Adipocyte (in vitro differentiated cells): ENCODE measurements around the gene SPIB.
"Not testable (repeated sequence)": the region's sequence is repeated elsewhere in the genome, so short reads cannot be mapped to it uniquely, and the experiment has no call there.

Experiments used
- DNase-seq: peaks from one replicate; pipeline ENCODE4 v3.0.0-alpha.2; 2015; ENCODE audit warnings: low read depth
- H3K27me3 ChIP-seq: replicated peaks from 2 replicates; pipeline ENCODE4 v1.7.0; 2013; ENCODE audit warnings: mild to moderate bottlenecking, low read length, moderate library complexity; ENCODE audit not compliant: control insufficient read depth, insufficient read depth
- H3K36me3 ChIP-seq: 2 replicates; pipeline ENCODE4 v1.7.0; 2013; ENCODE audit warnings: low read length, mild to moderate bottlenecking, moderate library complexity; ENCODE audit not compliant: control insufficient read depth, insufficient read depth, severe bottlenecking
- H3K4me1 ChIP-seq: 2 replicates; pipeline ENCODE4 v1.7.0; 2013; ENCODE audit warnings: mild to moderate bottlenecking, low read length, moderate library complexity; ENCODE audit not compliant: control insufficient read depth, insufficient read depth
- H3K4me3 ChIP-seq: 2 replicates; pipeline ENCODE4 v1.7.0; 2013; ENCODE audit warnings: mild to moderate bottlenecking, low read length, moderate library complexity
- H3K9ac ChIP-seq: 2 replicates; pipeline ENCODE4 v1.7.0; 2013; ENCODE audit warnings: mild to moderate bottlenecking, low read length, moderate library complexity
- H3K9me3 ChIP-seq: 2 replicates; pipeline ENCODE4 v1.7.0; 2013; ENCODE audit warnings: mild to moderate bottlenecking, low read length, moderate library complexity; ENCODE audit not compliant: control insufficient read depth

Gene SPIB

GRCh38 chr19:50465986-50466705, 47.4 kb downstream of the SPIB start:
- no peaks in the 10 kb centered on the region for H3K4me1 ChIP-seq
- no peak for DNase-seq
- peaks cover 10% of the 10 kb centered on the region for H3K27me3 ChIP-seq
- no peaks in the 10 kb centered on the region for H3K9me3 ChIP-seq
- no peak overlapping the region for H3K9ac ChIP-seq
- H3K36me3 ChIP-seq, result no peaks in the 10 kb centered on the region
- no peak overlapping the region for H3K4me3 ChIP-seq

GRCh38 chr19:50466706-50467039, 47.9 kb downstream of the SPIB start:
- Histone ChIP-seq H3K9me3 (no peaks in the 10 kb centered on the region), H3K9ac (no peak overlapping the region), H3K27me3 (peaks cover 10% of the 10 kb centered on the region), H3K4me1 (no peaks in the 10 kb centered on the region), H3K4me3 (no peak overlapping the region), H3K36me3 (no peaks in the 10 kb centered on the region)
- DNase-seq, result no peak

- DNase-seq, result no peak
- peaks cover 10% of the 10 kb centered on the region for H3K27me3 ChIP-seq
- H3K4me1 ChIP-seq, result no peaks in the 10 kb centered on the region
- no peak overlapping the region for H3K4me3 ChIP-seq
- no peaks in the 10 kb centered on the region for H3K9me3 ChIP-seq
- H3K9ac ChIP-seq, result no peak overlapping the region
- no peaks in the 10 kb centered on the region for H3K36me3 ChIP-seq
These were observed 48.8 kb downstream of the SPIB start for GRCh38 chr19:50467566-50467965.

GRCh38 chr19:50468818-50469217, 50.1 kb downstream of the SPIB start:
- H3K36me3 ChIP-seq, result no peaks in the 10 kb centered on the region
- H3K27me3 ChIP-seq, result peaks cover 10% of the 10 kb centered on the region
- H3K9ac ChIP-seq, result no peak overlapping the region
- H3K9me3 ChIP-seq, result no peaks in the 10 kb centered on the region
- H3K4me3 ChIP-seq, result no peak overlapping the region
- no peak for DNase-seq
- no peaks in the 10 kb centered on the region for H3K4me1 ChIP-seq

- not testable (repeated sequence) for H3K27me3 ChIP-seq, DNase-seq, H3K36me3 ChIP-seq, H3K9ac ChIP-seq, H3K9me3 ChIP-seq, H3K4me1 ChIP-seq, H3K4me3 ChIP-seq
These were observed 54.6 kb downstream of the SPIB start for GRCh38 chr19:50473336-50473735.

- no peak overlapping the region for H3K4me3 ChIP-seq
- no peak for DNase-seq
- no peak overlapping the region for H3K9ac ChIP-seq
- H3K4me1 ChIP-seq, result peaks cover 9% of the 10 kb centered on the region
- no peaks in the 10 kb centered on the region for H3K27me3 ChIP-seq
- H3K9me3 ChIP-seq, result no peaks in the 10 kb centered on the region
- H3K36me3 ChIP-seq, result peaks cover 8% of the 10 kb centered on the region
These were observed 56.4 kb downstream of the SPIB start for GRCh38 chr19:50475101-50475568.

- Histone ChIP-seq H3K36me3 (peaks cover 14% of the 10 kb centered on the region), H3K4me1 (peaks cover 9% of the 10 kb centered on the region), H3K9ac (no peak overlapping the region), H3K9me3 (no peaks in the 10 kb centered on the region), H3K27me3 (no peaks in the 10 kb centered on the region), H3K4me3 (peak overlapping the region; percentile 99)
- no peak for DNase-seq
These were observed 57.0 kb downstream of the SPIB start for GRCh38 chr19:50475736-50476223.

- Histone ChIP-seq H3K36me3 (peaks cover 19% of the 10 kb centered on the region), H3K27me3 (no peaks in the 10 kb centered on the region), H3K4me1 (peaks cover 9% of the 10 kb centered on the region), H3K9me3 (no peaks in the 10 kb centered on the region), H3K9ac (peak within 1 kb of the TSS; percentile 94), H3K4me3 (peak within 1 kb of the TSS; percentile 99)
- DNase-seq, result peak; percentile 84
These were observed 57.6 kb downstream of the SPIB start, which contains the start of the genes EMC10 and GARIN5A for GRCh38 chr19:50476224-50476906. TSS of gene EMC10 (plus strand) at chr19:50476507. CDS start at chr19:50476545, 38 bp downstream. TSS of gene GARIN5A (minus strand) at chr19:50476848. CDS start at chr19:50476388, 460 bp downstream.

- peaks cover 9% of the 10 kb centered on the region for H3K4me1 ChIP-seq
- no peak for DNase-seq
- peaks cover 22% of the 10 kb centered on the region for H3K36me3 ChIP-seq
- no peaks in the 10 kb centered on the region for H3K9me3 ChIP-seq
- H3K27me3 ChIP-seq, result no peaks in the 10 kb centered on the region
- H3K9ac ChIP-seq, result peak overlapping the region; percentile 94
- peak overlapping the region; percentile 99 for H3K4me3 ChIP-seq
These were observed 58.1 kb downstream of the SPIB start for GRCh38 chr19:50476907-50477238.

GRCh38 chr19:50477751-50478515, 59.2 kb downstream of the SPIB start:
- Histone ChIP-seq H3K9ac (no peak overlapping the region), H3K9me3 (no peaks in the 10 kb centered on the region), H3K36me3 (peaks cover 24% of the 10 kb centered on the region), H3K4me3 (peak overlapping the region; percentile 99), H3K4me1 (peaks cover 9% of the 10 kb centered on the region), H3K27me3 (no peaks in the 10 kb centered on the region)
- no peak for DNase-seq
